GM18517 (cell line): ENCODE results near the gene MTREX.
A peak's percentile ranks its signal among the peaks of the same experiment; 100 is the strongest.

Source experiments
- ATAC-seq: cut with Tn5 transposase; IDR thresholded peaks from one replicate; pipeline ENCODE4 v1.9.1; 2021; ENCODE audit warnings: mild to moderate bottlenecking, moderate library complexity; ENCODE audit not compliant: unreplicated experiment

The MTREX gene

DNA sequence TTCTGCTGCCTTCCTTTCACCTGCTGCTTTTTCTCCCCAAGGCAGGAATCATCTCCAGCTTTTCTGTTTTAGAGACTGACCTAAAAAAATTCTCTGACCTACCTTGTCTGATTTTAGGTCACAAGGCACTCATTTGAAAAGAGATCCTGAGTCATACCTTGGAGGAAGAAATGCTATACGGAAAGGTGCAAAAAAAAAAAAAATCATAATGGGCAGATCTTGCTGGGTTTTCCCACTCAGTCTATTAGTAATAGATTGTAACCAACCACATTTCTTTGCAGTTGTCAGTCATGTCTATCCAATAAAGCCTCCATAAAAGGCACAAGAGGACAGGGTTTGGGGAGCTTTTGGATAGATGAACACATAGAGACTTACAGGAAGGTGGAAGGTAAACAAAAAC, 70.0 kb downstream of the MTREX start:
- no peak for ATAC-seq

DNA sequence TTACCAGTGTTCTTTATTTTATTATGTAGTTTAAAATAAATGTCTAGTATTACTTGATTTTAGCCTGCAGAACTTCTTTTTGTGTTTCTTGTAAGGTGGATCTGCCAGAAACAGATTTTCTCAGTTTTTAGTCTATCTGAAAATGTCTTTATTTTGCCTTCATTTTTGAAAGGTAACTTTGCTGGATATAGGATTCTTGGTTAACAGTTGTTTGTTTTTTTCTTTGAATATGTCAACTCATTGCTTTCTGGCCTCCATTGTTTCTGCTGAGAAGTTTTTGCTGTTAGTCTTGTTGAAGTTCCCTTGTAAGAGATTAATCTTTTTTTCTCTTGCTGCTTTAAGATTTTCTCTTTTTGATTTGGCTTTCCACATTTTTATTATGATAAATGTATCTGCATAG, 75.5 kb downstream of the MTREX start:
- no peak for ATAC-seq

DNA sequence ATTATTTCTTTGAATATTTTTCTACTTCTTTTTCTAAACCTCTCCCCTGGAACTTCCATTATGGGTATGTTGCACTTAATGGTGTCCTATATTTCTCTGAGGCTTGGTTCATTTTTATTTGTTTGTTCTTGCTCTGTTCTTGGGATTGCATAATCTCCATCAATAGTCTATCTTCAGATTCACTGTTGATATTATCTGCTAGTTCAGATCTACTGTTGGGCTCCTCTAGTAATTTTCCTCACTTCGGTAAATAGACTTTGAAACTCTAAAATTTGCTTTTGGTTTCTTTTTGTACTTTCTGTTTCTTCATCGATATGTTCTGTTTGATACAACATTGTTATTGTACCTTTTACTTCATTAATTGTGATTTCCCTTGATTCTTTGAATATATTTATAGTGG, 76.3 kb downstream of the MTREX start:
- no peak for ATAC-seq

DNA sequence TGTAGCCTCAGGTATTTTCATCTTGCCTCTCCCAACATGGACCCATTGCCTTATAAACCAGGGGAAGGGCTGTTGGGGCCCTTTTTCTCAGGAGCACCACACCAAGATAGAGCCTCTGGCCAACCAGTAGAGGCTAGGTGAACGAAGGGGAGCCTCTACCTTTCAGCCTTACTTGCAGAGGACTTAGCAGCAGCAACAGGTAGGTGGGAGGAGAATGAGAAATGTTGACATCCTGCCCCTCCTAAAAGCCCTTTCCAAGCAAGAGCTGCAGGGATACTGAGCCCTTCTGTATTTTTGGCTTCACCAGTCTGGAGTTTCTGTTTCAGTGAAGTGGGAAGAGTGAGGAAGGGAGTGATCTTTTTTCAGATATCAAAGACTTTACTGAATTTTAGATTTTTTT, 77.4 kb downstream of the MTREX start:
- ATAC-seq, result no peak

DNA sequence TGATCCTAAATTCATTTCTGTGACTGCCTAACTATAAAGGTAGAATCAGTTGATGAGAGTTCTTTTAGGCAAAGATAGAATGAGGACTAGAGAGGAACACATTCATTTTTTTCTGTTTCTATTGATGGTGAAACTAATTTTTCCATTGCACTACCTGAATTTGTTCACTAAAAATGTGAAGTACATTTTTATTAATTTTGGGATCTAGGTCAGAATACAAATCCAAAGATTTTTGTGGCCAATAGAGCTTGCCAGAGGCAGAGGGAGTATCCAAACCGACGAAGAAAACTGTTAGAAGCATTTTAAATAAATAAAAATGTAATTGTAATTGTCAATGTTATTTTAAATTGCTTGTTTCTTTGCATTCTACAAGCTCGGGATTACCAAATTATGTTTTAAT, 78.1 kb downstream of the MTREX start:
- ATAC-seq, result no peak

DNA sequence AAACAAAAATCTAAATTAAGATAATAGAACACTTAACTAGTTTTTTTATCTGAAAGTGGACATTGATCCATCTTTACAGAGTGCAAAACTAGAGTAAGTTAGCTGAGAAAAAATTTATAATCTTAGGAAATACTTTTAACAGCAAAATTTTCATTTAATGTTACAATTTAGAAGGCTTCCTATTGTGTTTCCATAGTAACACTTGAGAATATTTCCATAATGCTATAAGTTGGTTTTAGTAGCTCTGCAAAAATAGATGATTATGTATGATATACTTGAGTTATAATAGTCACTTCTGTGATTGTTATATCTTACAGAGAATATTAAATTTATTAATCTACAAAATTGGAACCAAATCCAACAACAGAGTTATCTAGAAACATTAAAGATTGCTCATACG, 78.6 kb downstream of the MTREX start:
- no peak for ATAC-seq

DNA sequence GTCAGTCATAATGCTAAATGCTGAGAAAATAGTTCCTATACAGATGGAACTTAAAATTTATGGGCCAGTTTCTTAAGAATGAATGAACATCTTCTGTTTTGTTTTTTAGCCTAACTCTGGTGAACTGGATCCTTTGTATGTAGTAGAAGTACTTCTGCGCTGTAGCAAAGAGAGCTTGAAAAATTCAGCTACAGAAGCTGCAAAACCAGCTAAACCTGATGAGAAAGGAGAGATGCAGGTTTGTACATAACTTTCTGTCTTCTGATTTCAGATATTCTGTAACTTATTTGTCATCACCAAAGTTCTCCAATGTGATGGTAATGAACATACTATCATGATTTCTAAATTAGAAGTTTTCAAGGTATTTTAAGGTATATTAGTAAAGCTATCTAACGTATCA, 80.1 kb downstream of the MTREX start:
- no peak for ATAC-seq

DNA sequence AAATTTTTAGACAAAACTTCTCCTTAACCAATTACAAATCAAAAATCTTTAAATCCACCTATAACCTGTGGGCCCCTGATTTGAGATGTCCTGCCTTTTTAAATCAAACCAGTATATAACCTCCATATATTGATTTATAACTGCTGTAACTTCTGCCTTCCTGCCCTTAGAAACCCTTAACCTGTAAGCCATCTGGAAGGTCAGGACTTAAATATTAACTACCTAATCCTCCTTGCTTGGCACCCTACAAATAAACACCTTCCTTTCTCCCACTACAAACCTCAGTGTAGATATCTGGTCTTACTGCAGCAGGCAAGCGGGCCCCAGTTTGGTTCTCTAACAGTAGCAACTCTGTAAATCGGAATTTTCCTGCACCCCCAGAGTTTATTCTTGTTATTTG, 83.9 kb downstream of the MTREX start:
- ATAC-seq, result no peak

DNA sequence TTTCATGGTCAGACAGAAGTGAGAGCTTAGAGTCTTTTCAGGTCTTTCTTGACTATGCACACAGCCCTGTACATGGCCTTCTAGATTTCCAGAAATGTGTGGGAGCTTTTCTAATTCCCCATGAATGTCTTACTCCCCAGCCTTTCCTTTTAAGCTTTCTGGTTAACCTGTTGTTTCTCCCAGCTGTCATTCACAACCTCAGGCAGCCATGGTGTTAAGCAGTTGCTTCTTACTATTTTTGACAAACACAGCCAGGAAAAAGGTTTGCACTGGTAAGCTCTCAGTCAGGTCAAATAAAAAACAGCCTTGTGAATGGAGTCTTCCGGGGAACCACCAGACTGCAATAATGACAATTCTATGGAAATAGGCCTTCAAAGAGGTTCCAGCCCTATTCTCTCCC, 84.9 kb downstream of the MTREX start:
- no peak for ATAC-seq

DNA sequence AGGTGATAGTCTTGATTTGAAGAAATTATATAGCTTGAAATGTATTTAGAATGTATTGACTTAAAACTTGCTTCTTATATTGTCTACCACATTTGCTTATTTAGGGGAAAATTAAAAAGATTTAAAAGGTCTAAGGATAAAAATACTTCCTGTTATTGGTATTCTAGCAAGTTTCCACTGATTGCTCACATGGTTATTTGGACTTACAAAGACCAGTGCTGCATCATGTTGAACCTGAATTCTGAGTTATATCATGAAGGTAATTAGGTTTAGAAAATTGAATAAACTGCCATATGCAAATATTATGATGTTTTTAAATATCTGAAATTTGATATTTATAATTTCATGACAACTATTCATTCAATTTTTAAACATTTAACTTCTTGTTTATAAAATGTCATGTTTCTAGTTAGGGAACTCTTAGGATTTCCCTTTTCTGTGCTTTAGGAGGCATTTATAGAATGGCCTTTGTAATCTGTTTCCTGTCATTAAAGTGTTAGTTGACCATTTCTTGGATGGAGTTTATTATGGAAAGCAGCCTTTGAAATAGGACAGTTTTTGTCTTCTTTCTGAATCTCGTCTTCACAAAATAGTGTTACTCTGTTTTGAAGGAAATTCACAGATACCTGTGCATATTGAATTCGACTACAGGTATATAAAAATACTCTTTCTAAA, 85.8 kb downstream of the MTREX start:
- no peak for ATAC-seq

DNA sequence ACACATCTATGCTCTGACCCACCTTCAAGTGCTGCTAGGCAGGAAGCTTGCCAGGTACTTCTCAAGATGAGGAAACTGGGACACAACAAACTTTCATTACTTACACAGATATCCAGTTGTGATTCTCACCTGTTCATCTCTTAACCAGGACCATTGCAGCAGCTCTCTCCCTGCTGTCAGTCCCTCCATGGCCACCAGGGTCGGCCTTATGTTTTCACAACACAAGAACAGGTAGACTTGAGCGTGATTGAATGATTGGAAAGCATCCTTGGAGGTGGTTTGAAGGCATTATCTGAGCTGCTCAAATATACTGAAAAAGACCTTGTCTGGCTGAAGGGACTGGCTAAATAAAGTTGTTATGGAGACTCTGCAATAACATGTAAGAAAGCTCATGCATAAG, 94.4 kb downstream of the MTREX start:
- no peak for ATAC-seq

DNA sequence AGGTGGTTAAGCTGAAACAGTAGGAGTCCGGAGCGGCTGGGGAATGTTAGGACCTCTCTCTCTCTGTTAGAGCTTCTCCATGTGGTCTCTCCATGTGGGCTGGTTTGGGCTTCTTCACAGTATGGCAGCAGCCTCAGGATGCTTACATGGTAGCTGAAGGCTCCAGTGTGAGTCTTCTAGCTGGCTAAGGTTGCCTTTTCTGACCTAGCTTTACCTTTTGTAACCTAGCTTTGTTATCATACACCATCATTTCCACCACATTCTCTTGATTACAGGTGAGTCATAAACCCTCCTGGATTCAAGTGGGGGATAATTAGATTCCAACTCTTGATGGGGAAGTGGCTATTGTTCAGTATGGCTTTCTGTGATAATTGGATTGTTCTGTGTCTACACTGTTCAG, 98.5 kb downstream of the MTREX start:
- no peak for ATAC-seq

DNA sequence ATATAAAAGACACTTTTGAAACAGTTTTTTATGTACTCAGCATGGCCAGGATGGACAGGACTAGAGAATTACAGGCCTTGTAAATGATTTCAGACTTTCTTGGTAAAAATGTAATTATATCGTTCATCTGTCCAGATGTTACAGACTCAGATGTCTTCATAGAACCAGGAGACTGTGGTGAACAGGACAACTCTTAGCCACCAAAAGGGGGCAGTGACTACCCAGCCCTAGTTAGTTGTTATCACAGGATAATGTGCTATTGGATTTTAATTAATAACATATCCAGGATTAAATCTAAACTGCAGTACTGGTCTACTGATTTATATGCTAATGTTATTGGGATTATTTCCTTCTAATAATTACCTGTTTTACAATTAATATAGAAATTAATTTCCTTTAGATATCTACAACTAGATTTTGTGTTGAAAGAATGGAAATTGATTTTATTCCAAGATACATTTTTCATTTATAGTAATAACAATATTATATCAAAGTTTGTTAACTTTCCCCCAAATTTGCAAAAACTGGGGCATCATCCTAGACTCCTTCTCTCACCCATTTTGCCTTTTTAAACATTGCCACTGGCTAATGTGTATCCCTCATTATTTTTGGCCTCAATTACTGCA, 99.4 kb downstream of the MTREX start:
- ATAC-seq, result no peak

DNA sequence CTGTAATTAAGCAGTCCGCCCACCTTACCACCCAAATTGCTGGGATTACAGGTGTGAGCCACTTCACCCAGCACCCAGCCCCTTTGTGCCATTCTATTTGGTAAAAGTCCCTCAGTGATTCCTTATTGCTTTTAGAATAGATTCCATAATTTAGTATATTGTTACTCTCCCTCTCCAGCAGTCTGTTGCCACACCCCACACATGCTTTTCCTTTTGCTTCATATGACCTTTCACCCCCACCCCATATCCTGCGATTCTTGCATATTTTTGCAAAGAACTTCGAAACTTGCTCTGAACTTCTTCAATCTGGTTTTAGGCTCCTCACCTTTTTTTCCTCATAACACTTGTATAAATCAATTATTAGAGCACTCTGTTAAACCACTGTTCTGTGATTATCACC, 100.2 kb downstream of the MTREX start:
- ATAC-seq, result no peak

DNA sequence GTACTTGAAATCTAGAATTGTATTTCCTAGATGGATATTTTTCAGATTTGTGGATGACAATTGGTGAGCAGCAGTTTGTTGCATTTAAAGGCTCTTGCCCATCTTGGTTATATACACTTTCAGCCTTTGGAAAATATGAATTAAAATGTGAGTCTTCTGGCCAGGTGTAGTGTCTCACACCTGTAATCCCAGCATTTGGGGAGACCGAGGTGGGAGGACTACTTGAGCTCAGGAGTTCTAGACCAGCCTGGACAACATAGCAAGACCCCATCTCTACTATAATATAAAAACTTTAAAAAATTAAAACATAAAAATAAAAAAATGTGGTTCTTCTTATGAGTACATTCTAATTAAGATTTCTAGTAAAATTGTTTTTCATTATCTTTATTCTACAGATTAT, 102.0 kb downstream of the MTREX start:
- no peak for ATAC-seq

DNA sequence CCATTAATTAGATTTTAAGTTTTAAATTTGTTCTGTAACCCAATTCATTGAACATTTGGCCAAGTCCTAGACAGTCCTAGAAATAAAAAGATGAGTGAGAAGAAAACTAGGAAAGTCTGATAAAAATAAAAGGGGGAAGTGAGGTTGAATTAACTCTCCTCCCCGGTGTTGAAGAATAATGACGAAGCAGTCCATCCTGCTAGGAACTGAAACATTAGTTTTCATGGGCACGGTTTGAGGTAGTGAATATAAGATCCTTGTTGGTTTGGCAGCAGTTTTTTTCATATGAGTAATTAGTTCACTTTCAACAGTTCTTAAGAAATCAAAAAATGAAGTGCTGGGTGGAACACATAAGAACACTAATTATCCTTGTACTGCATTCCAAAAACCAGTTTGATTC, 103.1 kb downstream of the MTREX start:
- ATAC-seq, result no peak

DNA sequence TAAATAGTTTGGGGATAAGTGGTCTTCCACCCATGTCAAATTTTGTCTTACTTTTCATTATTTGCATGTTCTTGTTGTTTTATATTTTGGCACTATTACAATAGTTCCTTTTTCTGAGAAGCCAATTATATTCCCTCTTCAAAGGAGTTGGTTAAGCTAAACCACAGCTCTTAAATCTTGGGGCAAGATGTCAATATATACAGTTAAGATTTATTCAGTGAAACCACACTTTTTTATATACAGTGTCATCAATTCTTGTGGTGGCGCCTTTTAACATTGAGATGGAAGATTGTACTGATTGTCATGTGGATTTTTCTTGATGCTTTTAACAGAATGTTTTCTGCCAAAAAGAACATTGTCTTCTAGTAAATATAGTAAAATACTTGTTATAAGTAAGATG, 104.1 kb downstream of the MTREX start:
- no peak for ATAC-seq

DNA sequence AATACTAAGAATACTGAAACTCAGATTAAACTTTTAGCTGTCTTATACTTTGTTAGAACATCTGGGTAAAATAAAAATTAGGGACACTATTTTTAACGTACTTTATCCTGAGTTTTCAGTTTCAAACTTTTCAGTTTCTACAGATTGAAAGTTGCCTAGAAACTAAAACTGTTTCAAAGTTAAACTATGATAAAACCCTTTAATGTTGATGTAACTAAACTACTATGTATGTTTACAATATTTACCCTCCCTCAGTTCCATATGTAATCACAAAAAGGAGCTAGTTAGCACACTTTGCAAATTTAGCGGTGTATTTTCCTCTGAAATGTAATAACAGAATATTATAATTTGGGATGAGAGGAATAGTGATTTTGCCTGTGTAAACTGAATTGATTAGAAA, 105.9 kb downstream of the MTREX start:
- ATAC-seq, result no peak

DNA sequence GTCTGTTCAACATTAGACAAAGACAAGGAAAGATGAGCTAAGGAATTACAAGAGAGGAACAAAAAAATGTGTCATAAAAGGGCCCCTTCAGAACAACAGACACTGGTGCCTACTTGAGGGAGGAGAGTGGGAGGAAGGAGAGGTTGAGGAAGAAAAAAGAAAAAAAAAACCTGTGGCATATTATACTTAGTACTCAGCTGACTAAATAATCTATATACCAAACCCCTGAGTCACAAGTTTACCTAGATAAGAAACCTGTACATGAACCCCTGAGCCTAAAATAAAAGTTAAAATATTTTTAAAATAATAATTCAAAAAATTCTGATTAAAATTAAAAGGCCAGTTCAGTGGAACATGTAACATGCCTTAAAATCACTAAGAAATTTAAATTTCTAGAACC, 107.3 kb downstream of the MTREX start:
- no peak for ATAC-seq

DNA sequence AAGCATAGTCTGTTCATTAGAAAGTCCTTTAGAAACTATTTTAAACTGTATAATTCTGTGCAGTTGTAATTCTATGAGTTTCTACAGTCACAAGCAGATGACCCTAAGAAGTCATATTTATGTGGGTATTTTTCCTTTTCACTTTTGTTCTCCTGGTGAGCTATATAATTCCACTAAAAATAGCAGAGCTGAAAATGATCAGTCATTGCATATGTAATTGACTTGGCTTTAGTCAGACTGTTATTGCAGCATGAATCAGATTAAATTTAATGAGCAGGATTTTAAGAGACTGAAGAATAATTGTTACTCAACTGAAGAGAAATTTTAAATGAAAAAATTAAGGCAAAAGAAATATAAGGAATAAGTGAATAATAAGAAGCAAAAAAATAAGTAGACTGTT, 108.5 kb downstream of the MTREX start:
- ATAC-seq, result no peak

DNA sequence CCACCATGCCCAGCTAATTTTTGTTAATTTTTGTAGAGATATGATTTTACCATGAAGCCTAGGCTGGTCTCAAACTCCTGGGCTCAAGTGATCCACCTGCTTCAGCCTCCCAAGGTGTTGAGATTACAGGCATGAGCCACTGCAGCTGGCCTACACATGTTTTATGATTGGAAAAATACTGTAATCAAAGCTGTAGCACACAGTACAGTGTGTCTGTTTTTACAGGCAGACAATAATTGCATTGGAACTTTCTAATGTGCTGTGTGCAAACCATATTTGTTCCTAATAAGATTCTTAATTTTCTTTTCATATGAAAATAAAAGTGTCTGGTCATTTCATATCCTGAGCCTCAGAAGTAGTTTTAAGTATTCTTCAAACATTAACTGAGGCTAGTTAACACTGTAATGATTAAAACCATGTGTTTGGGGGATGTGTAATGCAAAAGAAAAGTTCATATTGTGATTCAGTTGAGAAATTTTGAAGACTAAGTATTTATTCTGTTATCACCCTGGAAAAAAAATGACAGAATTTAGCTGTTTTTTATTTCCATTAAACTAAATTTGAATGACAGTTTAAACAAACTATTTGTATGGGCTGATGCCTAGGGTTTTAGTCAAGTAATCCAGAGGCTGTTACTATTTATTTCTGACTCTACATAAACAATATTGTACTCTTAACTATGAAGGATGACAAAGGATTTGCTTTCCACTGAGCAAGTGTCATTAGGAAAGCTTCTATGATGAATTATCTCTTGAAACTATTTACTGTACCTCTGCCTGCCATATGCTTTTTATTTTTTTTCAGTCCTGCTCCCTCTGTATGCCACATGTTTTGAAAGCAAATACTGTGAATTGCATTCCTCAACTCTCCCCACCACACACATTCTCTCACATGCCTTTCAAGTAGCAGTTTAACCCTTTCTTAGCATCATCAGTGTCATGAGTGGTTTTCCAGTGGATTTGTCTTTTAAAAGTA, 111.5 kb downstream of the MTREX start:
- no peak for ATAC-seq

DNA sequence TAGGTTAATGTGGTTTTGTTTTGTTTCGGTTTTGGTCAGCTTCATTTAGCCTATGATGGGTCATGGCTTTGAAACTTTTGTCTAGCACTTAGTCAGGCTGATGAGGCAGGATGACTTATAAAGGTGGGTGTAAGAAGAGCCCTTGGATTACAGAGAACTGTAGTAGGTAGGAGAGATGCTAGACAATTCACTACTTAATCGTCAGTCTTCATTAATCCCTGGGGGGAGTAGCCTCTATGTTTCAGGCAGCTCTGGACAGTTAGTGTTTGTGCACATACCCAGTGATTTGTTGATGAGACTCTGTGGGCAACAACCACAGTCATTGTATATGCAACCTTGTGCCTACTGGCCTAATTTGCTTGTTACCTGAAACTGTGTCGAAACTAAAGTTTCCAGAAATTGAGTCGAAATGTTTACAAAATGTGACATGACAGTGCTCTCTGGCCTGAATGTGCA, 113.3 kb downstream of the MTREX start:
- ATAC-seq, result peak; percentile 95
